Right cardiac atrium (tissue), 5 donors: ENCODE measurements around the gene GARS1. TPM values are rescaled to one million over a fixed set of nuclear protein-coding genes. Genes with fewer than 3 reads are reported as not detected.
"Not testable (repeated sequence)": the region's sequence is repeated elsewhere in the genome, so short reads cannot be mapped to it uniquely, and the experiment has no call there.

Experiments
- ATAC-seq, 2 donors: fragments of 200-7000 bp; cut with Tn5 transposase; one replicate each; pipeline versions ENCODE4 v1.8.0 to v1.9.1; 2020; ENCODE audit warnings: moderate library complexity in 2 of 2, mild to moderate bottlenecking in 1 of 2
- DNase-seq, 3 donors: peaks; one replicate each; pipeline ENCODE4 v3.0.0-alpha.2; 2020
- H3K27ac ChIP-seq: one replicate; pipeline ENCODE4 v1.5.1; 2013; ENCODE audit warnings: mild to moderate bottlenecking, low read length, control low read depth, moderate library complexity
- H3K27me3 ChIP-seq: one replicate; pipeline ENCODE4 v1.6.1; 2013; ENCODE audit not compliant: control insufficient read depth, insufficient read depth
- H3K4me1 ChIP-seq: one replicate; pipeline ENCODE4 v1.6.1; 2013; ENCODE audit warnings: low read length; ENCODE audit not compliant: control insufficient read depth, insufficient read depth
- H3K4me3 ChIP-seq: one replicate; pipeline ENCODE4 v1.5.1; 2013; ENCODE audit warnings: low read length, control low read depth
- H3K9me3 ChIP-seq: one replicate; pipeline ENCODE4 v1.6.1; 2013; ENCODE audit warnings: low read length; ENCODE audit not compliant: control insufficient read depth
- WGBS: extraction: QIAGEN DNeasy Blood & Tissue Kit; methylation state at CpG from one replicate; pipeline ENCODE4 v1.1.7; 2013; 5-methylcytosine and 5-hydroxymethylcytosine counted together
- intact Hi-C, 4 donors: fragments of 100-400 bp; cut with DNase I; formaldehyde crosslinking; loops; one replicate each; pipeline versions ENCODE4 v1.11.0 to v1.14.0; 2022 to 2023
- polyA plus RNA-seq: library from polyadenylated mRNA; stranded (reverse); fragments of 200-250 nt; gene quantifications from one replicate; pipeline ENCODE4 v1.2.3, GENCODE V29; 2013
- total RNA-seq, 4 donors: library from RNA; stranded (reverse); fragmentation: NEBNext Ultra II Directional; extraction: Animal tissue kit (Norgen Biotek cat#: 25700); gene quantifications; one replicate each; pipeline ENCODE4 v1.2.1, GENCODE V29; 2021
- donor health status: healthy with polysubstance abuse.
- donor health status: DM: no; HTN: yes; CAD: no.
- donor health status: DM: no; HTN: no; CAD: no.
- donor health status: DM: no; HTN: yes; CAD: no; lungs with severe emphysema.
- donor health status: DM: yes; HTN: yes; CAD: no.

Gene GARS1
- total and polyA plus RNA-seq, 5 donors: 35.8 to 48.8 (median 40.4) TPM

DNA sequence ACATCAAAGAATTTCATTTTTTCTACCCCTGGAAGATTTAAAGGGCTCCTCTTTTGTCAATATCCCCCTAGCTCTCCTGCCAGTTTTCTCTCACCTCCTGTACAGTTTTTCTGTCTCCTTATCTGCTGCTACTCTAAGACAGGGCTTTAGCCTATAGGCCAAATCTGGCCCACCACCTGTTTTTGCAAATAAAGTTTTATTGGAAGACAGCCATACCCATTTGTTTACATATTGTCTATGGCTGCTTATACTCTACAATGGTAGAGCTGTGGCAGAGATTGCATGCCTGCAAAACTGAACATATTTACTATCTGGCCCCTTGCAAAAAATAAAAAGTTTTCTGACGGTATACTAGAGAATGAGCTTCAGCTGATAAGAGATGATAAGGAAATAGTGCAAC lies 37.4 kb upstream of the GARS1 start:
- Histone ChIP-seq H3K4me3 (no peak overlapping the region), H3K4me1 (peaks cover under 1% of the 10 kb centered on the region), H3K27me3 (no peaks in the 10 kb centered on the region), H3K9me3 (no peaks in the 10 kb centered on the region), H3K27ac (no peak overlapping the region)
- WGBS: 69% methylated on average over 1 of the region's 1 CpG
- DNase-seq (no peak), ATAC-seq (no peak)
- intact Hi-C loops: loop anchor here in 1 of 4 donors (10.0 kb wide), 1 partner anchor 282 kb away; no protein-coding TSS in a partner anchor

DNA sequence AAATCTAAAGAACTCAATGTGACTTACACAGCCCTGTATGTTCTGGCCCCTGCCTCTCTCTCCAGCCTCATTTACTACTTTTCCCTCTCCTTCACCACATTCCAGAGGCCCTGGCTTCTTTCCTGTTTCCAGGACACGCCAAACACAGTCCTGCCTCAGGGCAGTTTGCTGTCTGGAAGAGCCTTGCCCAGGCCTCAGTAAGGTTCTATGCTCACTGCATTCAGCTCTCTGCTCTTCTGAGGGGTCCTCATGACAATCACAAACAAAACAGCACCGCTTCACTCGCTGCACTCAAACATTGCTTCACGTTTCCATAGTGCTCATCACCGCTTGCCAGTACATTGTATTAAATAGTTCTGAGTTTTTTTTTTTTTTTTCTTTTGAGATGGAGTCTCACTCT lies 35.1 kb upstream of the GARS1 start:
- Histone ChIP-seq H3K9me3 (no peaks in the 10 kb centered on the region), H3K27ac (no peak overlapping the region), H3K4me1 (peaks cover 6% of the 10 kb centered on the region), H3K4me3 (no peak overlapping the region), H3K27me3 (no peaks in the 10 kb centered on the region)
- intact Hi-C loops: loop anchor here in 3 of 4 donors (10.0 kb wide), 3 partner anchors 55 to 395 kb away; partner anchors contain the start of gene GGCT (in 2 of the 3)
- no peak for ATAC-seq
- 81% methylated on average over 5 of the region's 5 CpGs for WGBS
- DNase-seq: no peak

DNA sequence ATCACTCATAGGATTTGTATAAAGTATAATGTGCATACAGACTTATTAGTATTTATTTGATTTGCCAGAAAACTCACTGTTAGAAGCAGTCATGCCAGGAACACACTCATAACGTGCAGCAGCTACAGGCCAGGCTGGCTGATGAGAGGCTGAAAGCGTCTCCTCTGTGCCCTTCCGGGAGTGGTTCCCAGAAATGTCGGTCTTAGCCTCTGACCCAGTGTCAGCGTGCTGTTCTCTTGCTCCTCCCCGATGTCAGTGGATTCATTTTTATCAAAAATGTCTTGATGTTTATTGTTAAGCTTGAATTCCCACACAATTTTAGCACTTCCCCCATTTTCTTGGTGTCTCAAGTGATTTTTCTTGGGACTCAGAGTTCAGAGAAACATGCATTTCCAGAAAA lies 33.3 kb upstream of the GARS1 start:
- WGBS: 66% methylated on average over 6 of the region's 6 CpGs
- H3K9me3 ChIP-seq: no peaks in the 10 kb centered on the region
- peak in 1 of 2 donors; percentile 50 for ATAC-seq
- no peaks in the 10 kb centered on the region for H3K27me3 ChIP-seq
- peaks cover 6% of the 10 kb centered on the region for H3K4me1 ChIP-seq
- H3K4me3 ChIP-seq: no peak overlapping the region
- DNase-seq: peak; percentile 39 to 60 (median 59)
- intact Hi-C loops: loop anchor here in 3 of 4 donors (10.0 kb wide), 3 partner anchors 57 to 397 kb away; partner anchors contain the start of gene GGCT (in 2 of the 3)
- H3K27ac ChIP-seq: no peak overlapping the region

DNA sequence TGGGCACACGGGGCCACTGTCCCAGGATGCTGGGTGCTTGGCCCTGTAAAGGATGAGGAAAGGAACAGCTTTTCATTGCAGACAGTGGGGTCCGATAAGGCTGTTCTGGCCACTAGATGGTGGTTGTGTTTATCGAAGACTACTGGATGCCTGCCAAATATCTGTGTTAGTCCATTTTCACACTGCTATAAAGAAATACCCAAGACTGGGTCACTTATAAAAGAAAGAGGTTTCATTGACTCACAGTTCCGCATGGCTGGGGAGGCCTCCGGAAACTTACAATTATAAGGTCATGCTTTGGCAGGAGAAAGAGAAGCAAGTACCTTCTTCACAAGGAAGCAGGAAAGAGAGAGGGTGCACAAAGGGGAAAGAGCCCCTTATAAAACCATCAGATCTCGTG lies 32.2 kb upstream of the GARS1 start:
- 47% methylated on average over 6 of the region's 6 CpGs for WGBS
- peak in 1 of 3 donors; percentile 37 for DNase-seq
- Histone ChIP-seq H3K27me3 (no peaks in the 10 kb centered on the region), H3K4me1 (peaks cover 6% of the 10 kb centered on the region), H3K4me3 (no peak overlapping the region), H3K27ac (no peak overlapping the region), H3K9me3 (no peaks in the 10 kb centered on the region)
- intact Hi-C loops: loop anchor here in 3 of 4 donors (10.0 kb wide), 3 partner anchors 58 to 398 kb away; partner anchors contain the start of gene GGCT (in 2 of the 3)
- peak in 1 of 2 donors; percentile 40 for ATAC-seq

DNA sequence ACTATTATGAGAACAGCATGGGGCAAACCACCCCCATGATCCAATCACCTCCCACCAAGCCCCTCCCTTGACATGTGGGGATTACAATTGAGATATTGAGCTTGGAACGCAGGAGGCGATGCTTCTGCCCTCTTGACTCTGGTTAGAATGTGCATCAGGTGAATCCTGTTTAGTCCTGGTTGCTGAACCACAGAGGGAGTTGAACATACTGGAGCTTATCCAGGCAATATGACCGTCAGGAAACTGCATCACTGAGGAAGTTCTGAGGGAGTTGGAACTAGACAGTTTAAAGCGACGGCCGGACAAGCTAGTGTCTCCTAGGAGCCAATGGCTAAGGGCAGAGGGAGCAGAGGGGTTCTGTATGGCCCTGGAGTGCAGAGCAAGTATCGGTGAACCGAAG lies 31.8 kb upstream of the GARS1 start:
- H3K27me3 ChIP-seq: no peaks in the 10 kb centered on the region
- H3K9me3 ChIP-seq: no peaks in the 10 kb centered on the region
- intact Hi-C loops: loop anchor here in 3 of 4 donors (10.0 kb wide), 3 partner anchors 58 to 398 kb away; partner anchors contain the start of gene GGCT (in 2 of the 3)
- DNase-seq (no peak), ATAC-seq (peak in 1 of 2 donors; percentile 28)
- no peak overlapping the region for H3K4me3 ChIP-seq
- peaks cover 6% of the 10 kb centered on the region for H3K4me1 ChIP-seq
- 66% methylated on average over 8 of the region's 8 CpGs for WGBS
- no peak overlapping the region for H3K27ac ChIP-seq

DNA sequence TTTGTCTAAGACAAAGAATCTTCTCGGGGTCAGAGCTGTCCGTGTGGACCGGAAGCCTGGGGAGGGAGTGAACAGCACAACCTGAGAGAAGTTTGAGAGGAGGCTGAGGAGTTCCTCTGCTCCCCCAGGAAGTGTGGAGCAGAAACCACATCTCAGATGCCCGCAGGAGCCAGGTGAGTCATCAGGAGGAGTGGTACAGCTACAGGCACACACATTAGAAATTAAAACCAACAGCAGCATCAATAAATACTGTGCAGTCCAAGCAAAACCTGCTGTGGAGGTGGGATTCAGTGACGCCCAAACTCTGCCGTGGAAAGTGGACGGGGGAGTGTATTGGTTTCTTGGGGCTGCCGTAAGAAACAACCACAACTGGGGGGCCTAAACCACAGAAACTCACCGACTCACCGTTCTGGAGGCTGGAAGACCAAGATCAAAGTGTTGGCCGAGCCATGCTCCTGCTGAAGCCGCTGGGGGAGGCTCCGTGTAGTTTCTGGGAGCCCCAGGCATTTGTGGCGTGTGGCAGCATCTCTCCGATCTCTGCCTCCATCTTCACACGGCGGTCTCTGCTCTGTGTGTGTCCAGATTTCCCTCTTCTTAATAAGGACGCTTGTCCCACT lies 31.2 kb upstream of the GARS1 start:
- WGBS: 91% methylated on average over 18 of the region's 18 CpGs
- H3K4me3 ChIP-seq: no peak overlapping the region
- intact Hi-C loops: loop anchor here in 3 of 4 donors (10.0 kb wide), 3 partner anchors 59 to 399 kb away; partner anchors contain the start of gene GGCT (in 2 of the 3)
- no peak for DNase-seq
- no peaks in the 10 kb centered on the region for H3K9me3 ChIP-seq
- H3K4me1 ChIP-seq: peaks cover 6% of the 10 kb centered on the region
- H3K27me3 ChIP-seq: no peaks in the 10 kb centered on the region
- no peak overlapping the region for H3K27ac ChIP-seq
- peak in 1 of 2 donors; percentile 6 for ATAC-seq

DNA sequence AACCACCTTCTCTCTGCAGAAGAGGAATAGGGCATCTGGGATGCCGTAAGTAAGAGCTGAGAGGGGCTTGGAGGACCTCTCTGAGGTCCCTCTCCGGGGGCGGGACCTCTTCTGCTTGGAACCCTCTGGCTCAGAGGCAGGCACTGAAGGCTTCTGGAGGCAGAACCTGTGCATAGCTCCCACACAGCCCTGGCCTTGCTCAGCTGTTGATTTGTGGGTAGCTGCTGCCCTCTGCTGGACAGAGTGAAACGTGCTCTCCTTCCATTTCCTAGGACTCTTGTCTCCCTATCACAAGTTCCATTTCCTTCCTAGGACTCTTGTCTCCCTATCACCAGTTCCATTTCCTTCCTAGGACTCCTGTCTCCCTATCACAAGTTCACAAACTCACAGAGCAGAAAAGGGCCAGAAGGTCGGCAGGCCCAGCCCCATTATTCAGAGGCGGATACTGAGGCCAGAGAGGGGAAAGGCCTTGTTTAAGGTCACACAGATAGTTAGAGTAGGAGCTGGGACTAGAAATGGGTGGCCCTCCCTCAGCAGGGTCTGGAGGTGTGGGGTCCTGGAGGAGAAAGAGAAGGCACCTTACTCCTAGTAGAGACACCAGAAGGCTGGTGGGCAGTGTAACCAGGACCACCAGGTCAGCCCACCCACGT lies 30.3 kb upstream of the GARS1 start:
- 41% methylated on average over 7 of the region's 7 CpGs for whole genome bisulfite sequencing
- no peaks in the 10 kb centered on the region for H3K9me3 ChIP-seq
- H3K4me3 ChIP-seq: no peak overlapping the region
- intact Hi-C loops: loop anchor here in 3 of 4 donors (10.0 kb wide), 3 partner anchors 60 to 400 kb away; partner anchors contain the start of gene GGCT (in 2 of the 3)
- ATAC-seq (peak; percentile 91 to 93), DNase-seq (peak; percentile 81 to 89 (median 83))
- H3K4me1 ChIP-seq: peaks cover 6% of the 10 kb centered on the region
- no peak overlapping the region for H3K27ac ChIP-seq
- H3K27me3 ChIP-seq: no peaks in the 10 kb centered on the region

DNA sequence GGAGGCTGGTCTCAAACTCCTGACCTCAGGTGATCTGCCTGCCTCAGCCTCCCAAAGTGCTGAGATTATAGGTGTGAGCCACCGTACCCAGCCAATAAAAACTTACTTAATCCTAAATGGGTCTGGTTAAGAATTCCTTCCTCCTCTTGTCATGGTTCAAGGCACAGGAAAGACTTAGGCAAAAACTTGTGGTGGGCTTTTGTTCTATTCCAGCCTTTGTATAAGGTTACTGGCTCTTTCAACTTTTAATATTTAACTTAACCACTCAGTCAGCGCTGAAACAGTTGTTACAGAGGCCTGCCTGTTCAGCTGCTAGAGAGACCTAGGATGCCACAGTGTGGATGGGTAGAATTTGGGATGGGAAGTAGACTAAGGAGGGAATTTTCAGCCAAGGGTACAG lies 28.1 kb upstream of the GARS1 start:
- Histone ChIP-seq H3K4me1 (peaks cover 6% of the 10 kb centered on the region), H3K9me3 (no peaks in the 10 kb centered on the region), H3K27ac (no peak overlapping the region), H3K27me3 (no peaks in the 10 kb centered on the region), H3K4me3 (no peak overlapping the region)
- ATAC-seq: no peak
- no peak for DNase-seq
- intact Hi-C loops: loop anchor here in 3 of 4 donors (10.0 kb wide), 3 partner anchors 62 to 402 kb away; partner anchors contain the start of gene GGCT (in 2 of the 3)
- 89% methylated on average over 2 of the region's 2 CpGs for WGBS

DNA sequence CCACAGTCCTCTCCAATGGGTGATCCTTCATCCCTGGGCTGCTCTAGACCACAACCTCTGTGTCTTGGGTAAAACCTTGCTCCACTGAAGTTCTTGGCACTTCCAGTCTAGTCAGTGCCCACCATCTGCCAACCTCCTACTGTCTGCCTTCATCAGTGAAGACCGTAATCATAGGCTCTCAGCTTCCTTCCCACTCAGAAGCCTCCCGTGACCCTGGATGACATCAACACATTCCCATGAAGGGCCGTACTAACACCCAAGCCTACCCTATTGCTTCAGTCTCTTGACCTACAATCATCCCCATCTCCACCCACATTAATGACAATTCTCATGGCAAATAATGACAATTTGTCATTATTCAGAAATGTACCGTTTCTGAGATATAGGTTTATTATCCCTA lies 27.6 kb upstream of the GARS1 start:
- H3K27me3 ChIP-seq: no peaks in the 10 kb centered on the region
- no peaks in the 10 kb centered on the region for H3K9me3 ChIP-seq
- intact Hi-C loops: loop anchor here in 3 of 4 donors (10.0 kb wide), 3 partner anchors 62 to 402 kb away; partner anchors contain the start of gene GGCT (in 2 of the 3)
- no peak overlapping the region for H3K4me3 ChIP-seq
- H3K27ac ChIP-seq: no peak overlapping the region
- WGBS: 79% methylated on average over 4 of the region's 4 CpGs
- ATAC-seq (no peak), DNase-seq (no peak)
- peaks cover 6% of the 10 kb centered on the region for H3K4me1 ChIP-seq

DNA sequence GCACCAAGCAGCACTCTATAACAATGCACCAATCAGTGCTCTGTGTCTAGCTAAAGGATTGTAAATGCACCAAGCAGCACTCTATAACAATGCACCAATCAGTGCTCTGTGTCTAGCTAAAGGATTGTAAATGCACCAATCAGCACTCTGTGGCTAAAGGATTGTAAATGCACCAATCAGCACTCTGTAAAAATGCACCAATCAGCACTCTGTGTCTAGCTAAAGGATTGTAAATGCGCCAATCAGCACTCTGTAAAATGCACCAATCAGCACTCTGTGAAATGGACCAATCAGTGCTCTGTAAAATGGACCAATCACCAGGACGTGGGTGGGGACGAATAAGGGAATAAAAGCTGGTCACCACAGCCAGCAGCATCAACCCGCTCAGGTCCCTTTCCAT lies 24.4 kb upstream of the GARS1 start:
- H3K4me1 ChIP-seq, H3K9me3 ChIP-seq, H3K27me3 ChIP-seq, H3K27ac ChIP-seq, ATAC-seq, DNase-seq, H3K4me3 ChIP-seq, intact Hi-C loops: not testable (repeated sequence)
- 99% methylated on average over 4 of the region's 4 CpGs for WGBS
